IMR-90 (cell line): ENCODE data around the gene ITPK1. TPM values are rescaled to one million over a fixed set of nuclear protein-coding genes. Genes with fewer than 3 reads are reported as not detected.

Source experiments
- ATAC-seq: fragments of 200-7000 bp; cut with Tn5 transposase; 2 replicates; pipeline ENCODE4 v1.9.1; 2020; ENCODE audit warnings: low read depth, mild to moderate bottlenecking, moderate library complexity
- BruUV-seq: library from RNA; stranded (reverse); fragments of 400-500 nt; replicated peaks from 2 replicates; lab custom pipeline; 2021; lab: Mats Ljungman, UMichigan
- CTCF ChIA-PET: fragments of 300-600 bp; formaldehyde crosslinking; extraction: SDS; loops from one replicate; lab custom pipeline; 2021; ENCODE audit warnings: antibody characterized with exemption; lab: Yijun Ruan, JAX
- POLR2A ChIA-PET: fragments of 300-600 bp; sonication (Branson Sonifier 250); formaldehyde crosslinking; loops from one replicate; lab custom pipeline; 2022; ENCODE audit warnings: antibody characterized with exemption; ENCODE audit not compliant: unreplicated experiment; lab: Charles Lee
- DNase-seq: peaks from one replicate; pipeline ENCODE4 v3.0.0; 2013
- H2AFZ ChIP-seq: replicated peaks from 2 replicates; pipeline ENCODE3; 2013; ENCODE audit warnings: low read length, mild to moderate bottlenecking; ENCODE audit not compliant: poor library complexity
- H2AK5ac ChIP-seq: 2 replicates; pipeline ENCODE4 v1.6.1; 2013; ENCODE audit warnings: low read depth, low read length, inconsistent platforms
- H2AK9ac ChIP-seq: replicated peaks from 2 replicates; pipeline ENCODE3; 2013; ENCODE audit warnings: mild to moderate bottlenecking, low read depth, low read length, moderate library complexity; ENCODE audit not compliant: poor library complexity
- H2BK120ac ChIP-seq: 2 replicates; pipeline ENCODE4 v1.6.1; 2013; ENCODE audit warnings: low read depth, low read length, inconsistent platforms
- H2BK15ac ChIP-seq: 3 replicates; pipeline ENCODE4 v1.6.1; 2013; ENCODE audit warnings: low read depth, low read length, inconsistent platforms
- H2BK20ac ChIP-seq: 2 replicates; pipeline ENCODE4 v1.6.1; 2013; ENCODE audit warnings: low read depth, mild to moderate bottlenecking, inconsistent platforms, low read length, moderate library complexity
- H2BK5ac ChIP-seq: 2 replicates; pipeline ENCODE4 v1.6.1; 2013; ENCODE audit warnings: mild to moderate bottlenecking, low read depth, low read length, inconsistent platforms; ENCODE audit not compliant: poor library complexity, severe bottlenecking
- H3K14ac ChIP-seq: replicated peaks from 2 replicates; pipeline ENCODE4 v1.6.1; 2013; ENCODE audit warnings: low read depth, low read length, inconsistent platforms
- H3K18ac ChIP-seq: 2 replicates; pipeline ENCODE4 v1.6.1; 2013; ENCODE audit warnings: low read depth, low read length, control low read depth
- H3K23ac ChIP-seq: 2 replicates; pipeline ENCODE4 v1.6.1; 2013; ENCODE audit warnings: low read depth, low read length, inconsistent platforms
- H3K27ac ChIP-seq: 2 replicates; pipeline ENCODE4 v1.5.1; 2013; ENCODE audit warnings: mild to moderate bottlenecking, control low read depth, low read length; ENCODE audit not compliant: insufficient read depth
- H3K27me3 ChIP-seq: 2 replicates; pipeline ENCODE4 v1.6.1; 2013; ENCODE audit warnings: low read length; ENCODE audit not compliant: control insufficient read depth, insufficient read depth
- H3K36me3 ChIP-seq: 2 replicates; pipeline ENCODE4 v1.6.1; 2013; ENCODE audit warnings: low read length, mixed read lengths; ENCODE audit not compliant: control insufficient read depth, insufficient read depth
- H3K4ac ChIP-seq: 2 replicates; pipeline ENCODE4 v1.6.1; 2013; ENCODE audit warnings: low read depth, low read length, inconsistent platforms
- H3K4me1 ChIP-seq: 2 replicates; pipeline ENCODE4 v1.6.1; 2013; ENCODE audit warnings: low read length, mixed read lengths; ENCODE audit not compliant: control insufficient read depth, insufficient read depth
- H3K4me2 ChIP-seq: 2 replicates; pipeline ENCODE4 v1.6.1; 2013; ENCODE audit warnings: low read depth, mild to moderate bottlenecking, control low read depth, low read length, moderate library complexity
- H3K4me3 ChIP-seq: 2 replicates; pipeline ENCODE4 v1.5.1; 2013; ENCODE audit warnings: low read depth, mild to moderate bottlenecking, control low read depth, low read length, moderate library complexity; ENCODE audit not compliant: insufficient read depth
- H3K56ac ChIP-seq: 2 replicates; pipeline ENCODE4 v1.6.1; 2013; ENCODE audit warnings: low read length, inconsistent platforms; ENCODE audit not compliant: insufficient read depth; ENCODE audit errors: extremely low read depth
- H3K79me1 ChIP-seq, 2 experiments: 2 replicates each; pipeline ENCODE4 v1.6.1; 2013; ENCODE audit warnings: low read length in 2 of 2, inconsistent platforms in 1 of 2, low read depth in 1 of 2
- H3K9ac ChIP-seq: 2 replicates; pipeline ENCODE4 v1.6.1; 2013; ENCODE audit warnings: low read depth, low read length, control low read depth
- H3K9me1 ChIP-seq: 2 replicates; pipeline ENCODE4 v1.6.1; 2013; ENCODE audit warnings: low read length, inconsistent platforms; ENCODE audit not compliant: insufficient read depth
- H3K9me3 ChIP-seq: 2 replicates; pipeline ENCODE4 v1.6.1; 2013; ENCODE audit warnings: low read length; ENCODE audit not compliant: control insufficient read depth, insufficient read depth
- H4K20me1 ChIP-seq: 2 replicates; pipeline ENCODE4 v1.6.1; 2013; ENCODE audit warnings: low read length, inconsistent platforms; ENCODE audit not compliant: insufficient read depth
- H4K5ac ChIP-seq: 2 replicates; pipeline ENCODE4 v1.6.1; 2013; ENCODE audit warnings: mild to moderate bottlenecking, low read depth, low read length, control low read depth
- H4K8ac ChIP-seq, 2 experiments: 2 replicates each; pipeline ENCODE4 v1.6.1; 2013; ENCODE audit warnings: low read depth in 2 of 2, low read length in 2 of 2, control low read depth in 1 of 2, inconsistent platforms in 1 of 2
- H4K91ac ChIP-seq: 2 replicates; pipeline ENCODE4 v1.6.1; 2013; ENCODE audit warnings: low read depth, low read length, inconsistent platforms; ENCODE audit not compliant: insufficient read depth
- BHLHE40 ChIP-seq: fragments of 150-350 bp; IDR thresholded peaks from 2 replicates; pipeline ENCODE4 v1.6.1; 2016; ENCODE audit warnings: mild to moderate bottlenecking, low read depth, low read length
- CHD1 ChIP-seq: IDR thresholded peaks from 2 replicates; pipeline ENCODE4 v1.6.1; 2012; ENCODE audit warnings: low read depth, low read length, improper control_type of control experiment
- FOS ChIP-seq: fragments of 150-350 bp; IDR thresholded peaks from 2 replicates; pipeline ENCODE4 v1.6.1; 2016; ENCODE audit warnings: low read depth, low read length
- MXI1 ChIP-seq: IDR thresholded peaks from 2 replicates; pipeline ENCODE4 v1.6.1; 2012; ENCODE audit warnings: low read depth, mild to moderate bottlenecking, low read length, moderate library complexity, borderline replicate concordance
- NFE2L2 ChIP-seq: fragments of 150-350 bp; IDR thresholded peaks from 2 replicates; pipeline ENCODE4 v1.6.1; 2016; ENCODE audit warnings: low read depth, mild to moderate bottlenecking, low read length
- POLR2A ChIP-seq: IDR thresholded peaks from 2 replicates; pipeline ENCODE4 v1.6.1; 2012; ENCODE audit warnings: mild to moderate bottlenecking, low read depth, low read length
- RAD21 ChIP-seq: IDR thresholded peaks from 2 replicates; pipeline ENCODE4 v1.6.1; 2012; ENCODE audit warnings: low read length, improper control_type of control experiment
- RCOR1 ChIP-seq: IDR thresholded peaks from 2 replicates; pipeline ENCODE4 v1.6.1; 2012; ENCODE audit warnings: mild to moderate bottlenecking, low read length, improper control_type of control experiment; ENCODE audit not compliant: insufficient replicate concordance
- RFX5 ChIP-seq: IDR thresholded peaks from 2 replicates; pipeline ENCODE4 v1.8.0; 2012; ENCODE audit warnings: low read depth, mild to moderate bottlenecking, low read length, moderate library complexity
- SMC3 ChIP-seq: fragments of 150-350 bp; IDR thresholded peaks from 2 replicates; pipeline ENCODE4 v1.6.1; 2016; ENCODE audit warnings: low read depth, mild to moderate bottlenecking, antibody characterized with exemption, low read length, moderate library complexity
- WGBS, 2 experiments: methylation state at CpG; one replicate each; pipeline versions ENCODE4 v1.1.5 to v1.1.7; 2013; ENCODE audit warnings: missing lambda C conversion rate in 2 of 2; ENCODE audit not compliant: insufficient read length in 1 of 2; ENCODE audit errors: extremely low coverage in 2 of 2; 5-methylcytosine and 5-hydroxymethylcytosine counted together
- dilution Hi-C: fragments of 300-500 bp; cut with HindIII; formaldehyde crosslinking; loops from one replicate; pipeline ENCODE4 v1.14.3; 2018; ENCODE audit warnings: low sequenced_read_pairs; ENCODE audit not compliant: unreplicated experiment
- in situ Hi-C: fragments of 300-500 bp; cut with MboI; formaldehyde crosslinking; loops from 3 replicates; pipeline ENCODE4 v1.14.3; 2019; ENCODE audit warnings: low sequenced_read_pairs, inconsistent platforms, mixed read lengths
- intact Hi-C: fragments of 100-400 bp; cut with micrococcal nuclease; formaldehyde crosslinking; loops from 2 replicates; pipeline ENCODE4 v1.10.0; 2022
- polyA plus RNA-seq, 3 experiments: library from polyadenylated mRNA; depleted of rRNA; stranded (reverse); fragments of >200 nt; gene quantifications; 2 replicates each; pipeline ENCODE4 v1.2.3, GENCODE V29; 2012; ENCODE audit warnings: low replicate concordance in 1 of 3
- total RNA-seq: library from RNA; depleted of rRNA; stranded (reverse); fragments of >200 nt; gene quantifications from 2 replicates; pipeline ENCODE4 v1.2.3, GENCODE V29; 2012
- TF ChIP-seq, protein P1 (sequence below): fragments of 150-350 bp; IDR thresholded peaks from 2 replicates; pipeline ENCODE4 v1.6.1; 2017; ENCODE audit warnings: mild to moderate bottlenecking, antibody characterized with exemption, low read length, low read depth
- TF ChIP-seq, protein P2 (sequence below): conservative IDR thresholded peaks from 2 replicates; pipeline ENCODE4 v1.5.1; 2012; ENCODE audit warnings: mild to moderate bottlenecking, low read depth, low read length, improper control_type of control experiment
- TF ChIP-seq, protein P3 (sequence below): fragments of 150-350 bp; IDR thresholded peaks from 2 replicates; pipeline ENCODE4 v1.6.1; 2016; ENCODE audit warnings: low read depth, mild to moderate bottlenecking, low read length, moderate library complexity, borderline replicate concordance

Gene ITPK1
- total and polyA plus RNA-seq, 2 of the 4 experiments (the other 2 are of a cell fraction), result 21.7 to 26.9 TPM

- TF ChIP-seq, protein P1, sequence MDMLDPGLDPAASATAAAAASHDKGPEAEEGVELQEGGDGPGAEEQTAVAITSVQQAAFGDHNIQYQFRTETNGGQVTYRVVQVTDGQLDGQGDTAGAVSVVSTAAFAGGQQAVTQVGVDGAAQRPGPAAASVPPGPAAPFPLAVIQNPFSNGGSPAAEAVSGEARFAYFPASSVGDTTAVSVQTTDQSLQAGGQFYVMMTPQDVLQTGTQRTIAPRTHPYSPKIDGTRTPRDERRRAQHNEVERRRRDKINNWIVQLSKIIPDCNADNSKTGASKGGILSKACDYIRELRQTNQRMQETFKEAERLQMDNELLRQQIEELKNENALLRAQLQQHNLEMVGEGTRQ, result no peak
- TF ChIP-seq POLR2A (no peak), RAD21 (no peak)
These were observed 52.3 kb downstream of the ITPK1 start (continued) for GRCh38 chr14:93063393-93063792.

DNA sequence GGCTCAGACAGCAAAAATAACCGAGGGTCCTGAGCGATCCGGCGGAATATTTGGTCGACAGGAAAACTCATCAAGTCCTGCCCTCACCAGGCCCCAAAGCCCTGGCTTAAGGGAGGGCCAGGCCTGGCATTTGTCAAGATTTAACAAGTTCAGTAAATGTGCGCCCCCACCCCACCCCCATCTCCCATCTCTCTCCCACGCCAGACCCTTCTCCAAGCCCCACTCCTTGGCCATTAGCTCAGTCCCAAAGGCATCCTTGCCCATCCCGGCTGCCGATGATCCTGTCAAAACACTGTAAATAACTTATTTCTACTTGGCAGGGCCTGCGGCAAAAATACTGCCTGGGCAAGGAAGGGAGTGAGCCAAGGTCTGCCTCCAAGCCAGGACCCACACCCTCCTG, 52.8 kb downstream of the ITPK1 start:
- 100% methylated on average over 1 of the region's 10 CpGs; no CpG with 5 or more reads in 1 of the 2 experiments for WGBS, 2 experiments
- Histone ChIP-seq H3K23ac (no peak overlapping the region), H3K27ac (no peak overlapping the region), H3K4me2 (no peak overlapping the region), H2BK20ac (no peak overlapping the region), H4K8ac (no peak overlapping the region), H3K14ac (no peak overlapping the region), H2AFZ (no peak overlapping the region), H4K20me1 (peaks cover 5% of the 10 kb centered on the region; the same call in 1 of the 2 replicates), H4K5ac (no peak overlapping the region), H2BK120ac (no peak overlapping the region), H3K56ac (no peak overlapping the region), H2AK5ac (no peak overlapping the region), H2AK9ac (no peak overlapping the region), H3K36me3 (no peaks in the 10 kb centered on the region), H3K4ac (no peak overlapping the region), H2BK15ac (no peak overlapping the region), H3K18ac (no peak overlapping the region), H3K9me1 (no peaks in the 10 kb centered on the region; the same call in 1 of the 2 replicates), H3K9me3 (no peaks in the 10 kb centered on the region), H4K91ac (no peak overlapping the region), H3K4me3 (no peak overlapping the region), H2BK5ac (no peak overlapping the region), H3K4me1 (peaks cover 5% of the 10 kb centered on the region), H3K27me3 (peaks cover 3% of the 10 kb centered on the region; the same call in 1 of the 2 replicates), H3K9ac (no peak overlapping the region), H3K79me1 (no peaks in the 10 kb centered on the region)
- dilution Hi-C loops, result no loop called here
- DNase-seq, result no peak
- POLR2A ChIA-PET, result no interaction called here
- no peak for ATAC-seq
- intact Hi-C loops, result no loop called here
- in situ Hi-C loops, result no loop called here
- CTCF ChIA-PET, result interaction anchor here (0.6 kb wide), 1 partner anchor 146 kb away, joined by 5 read pairs; no protein-coding TSS in a partner anchor
- no TSS peak for BruUV-seq
- TF ChIP-seq MXI1 (no peak), CHD1 (no peak), BHLHE40 (no peak), POLR2A (no peak), RCOR1 (no peak), SMC3 (no peak), RAD21 (no peak), RFX5 (no peak), NFE2L2 (no peak), FOS (no peak)
- TF ChIP-seq, protein P2, sequence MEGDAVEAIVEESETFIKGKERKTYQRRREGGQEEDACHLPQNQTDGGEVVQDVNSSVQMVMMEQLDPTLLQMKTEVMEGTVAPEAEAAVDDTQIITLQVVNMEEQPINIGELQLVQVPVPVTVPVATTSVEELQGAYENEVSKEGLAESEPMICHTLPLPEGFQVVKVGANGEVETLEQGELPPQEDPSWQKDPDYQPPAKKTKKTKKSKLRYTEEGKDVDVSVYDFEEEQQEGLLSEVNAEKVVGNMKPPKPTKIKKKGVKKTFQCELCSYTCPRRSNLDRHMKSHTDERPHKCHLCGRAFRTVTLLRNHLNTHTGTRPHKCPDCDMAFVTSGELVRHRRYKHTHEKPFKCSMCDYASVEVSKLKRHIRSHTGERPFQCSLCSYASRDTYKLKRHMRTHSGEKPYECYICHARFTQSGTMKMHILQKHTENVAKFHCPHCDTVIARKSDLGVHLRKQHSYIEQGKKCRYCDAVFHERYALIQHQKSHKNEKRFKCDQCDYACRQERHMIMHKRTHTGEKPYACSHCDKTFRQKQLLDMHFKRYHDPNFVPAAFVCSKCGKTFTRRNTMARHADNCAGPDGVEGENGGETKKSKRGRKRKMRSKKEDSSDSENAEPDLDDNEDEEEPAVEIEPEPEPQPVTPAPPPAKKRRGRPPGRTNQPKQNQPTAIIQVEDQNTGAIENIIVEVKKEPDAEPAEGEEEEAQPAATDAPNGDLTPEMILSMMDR, result no peak
- TF ChIP-seq, protein P3, sequence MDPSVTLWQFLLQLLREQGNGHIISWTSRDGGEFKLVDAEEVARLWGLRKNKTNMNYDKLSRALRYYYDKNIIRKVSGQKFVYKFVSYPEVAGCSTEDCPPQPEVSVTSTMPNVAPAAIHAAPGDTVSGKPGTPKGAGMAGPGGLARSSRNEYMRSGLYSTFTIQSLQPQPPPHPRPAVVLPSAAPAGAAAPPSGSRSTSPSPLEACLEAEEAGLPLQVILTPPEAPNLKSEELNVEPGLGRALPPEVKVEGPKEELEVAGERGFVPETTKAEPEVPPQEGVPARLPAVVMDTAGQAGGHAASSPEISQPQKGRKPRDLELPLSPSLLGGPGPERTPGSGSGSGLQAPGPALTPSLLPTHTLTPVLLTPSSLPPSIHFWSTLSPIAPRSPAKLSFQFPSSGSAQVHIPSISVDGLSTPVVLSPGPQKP, result no peak
